Measurements from ENCODE around the gene C1orf74. TPM values are rescaled to one million over a fixed set of nuclear protein-coding genes. Genes with fewer than 3 reads are reported as not detected.
A peak's percentile ranks its signal among the peaks of the same experiment; 100 is the strongest.
"Not testable (repeated sequence)": the region's sequence is repeated elsewhere in the genome, so short reads cannot be mapped to it uniquely, and the experiment has no call there.

Gene C1orf74
- total RNA-seq, 2 donors from 2014 or later: 3.1 to 5.4 TPM

DNA sequence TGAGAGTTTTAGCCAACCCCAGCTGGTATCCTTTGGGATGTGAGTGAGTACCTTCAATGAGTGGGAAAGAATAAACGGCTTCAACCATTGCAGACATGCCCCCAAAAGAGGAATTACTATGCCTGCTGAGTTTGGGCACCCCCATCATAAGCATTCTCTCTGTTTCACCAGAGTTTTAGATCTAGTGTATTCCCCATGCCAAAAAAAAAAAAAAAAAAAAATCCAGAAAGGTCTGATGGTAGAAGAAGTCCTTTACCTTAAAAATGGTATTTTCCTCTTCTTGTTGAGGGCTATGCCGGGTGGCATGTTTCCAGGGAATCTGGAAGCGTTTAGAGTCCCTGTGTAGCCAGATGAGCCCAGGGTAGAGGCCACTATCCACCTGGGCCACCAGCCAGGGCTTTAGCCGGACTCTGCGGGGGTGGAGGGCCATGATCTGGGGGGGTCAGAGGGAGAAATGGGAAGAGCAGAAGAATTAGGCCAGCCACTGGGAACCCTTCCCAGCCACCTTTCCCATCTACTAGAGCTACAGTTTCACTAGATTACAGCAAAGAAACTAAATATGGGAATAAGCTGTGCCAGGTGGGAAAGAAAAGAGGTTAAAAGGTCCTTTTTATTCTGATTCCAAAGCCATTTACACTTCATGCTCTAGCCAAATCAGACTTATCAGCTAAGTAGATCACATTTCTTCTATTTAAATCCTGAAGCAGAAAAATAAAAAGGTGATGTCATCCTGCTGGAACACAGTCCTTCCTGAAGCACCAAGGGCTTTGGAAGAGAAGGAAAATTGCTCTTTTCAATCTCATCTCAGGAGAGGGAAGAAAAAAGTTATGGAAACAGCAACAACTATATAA lies 16.9 kb upstream of the C1orf74 start:
- Mint-ChIP-seq H3K27ac (no peak overlapping the region), H3K4me3 (no peak overlapping the region), H3K27me3 (ENCODE audit: insufficient read depth) (peaks cover 2% of the 10 kb centered on the region), H3K4me1 (peaks cover 33% of the 10 kb centered on the region), H3K36me3 (ENCODE audit: low read depth) (peaks cover 10% of the 10 kb centered on the region), H3K9me3 (no peaks in the 10 kb centered on the region)
- WGBS, 2 experiments (ENCODE audit: insufficient coverage in 1 of 2, insufficient read length in 1 of 2): 78 to 94% methylated on average over 3 to 5 of the region's 5 CpGs
- TF ChIP-seq, protein P1, sequence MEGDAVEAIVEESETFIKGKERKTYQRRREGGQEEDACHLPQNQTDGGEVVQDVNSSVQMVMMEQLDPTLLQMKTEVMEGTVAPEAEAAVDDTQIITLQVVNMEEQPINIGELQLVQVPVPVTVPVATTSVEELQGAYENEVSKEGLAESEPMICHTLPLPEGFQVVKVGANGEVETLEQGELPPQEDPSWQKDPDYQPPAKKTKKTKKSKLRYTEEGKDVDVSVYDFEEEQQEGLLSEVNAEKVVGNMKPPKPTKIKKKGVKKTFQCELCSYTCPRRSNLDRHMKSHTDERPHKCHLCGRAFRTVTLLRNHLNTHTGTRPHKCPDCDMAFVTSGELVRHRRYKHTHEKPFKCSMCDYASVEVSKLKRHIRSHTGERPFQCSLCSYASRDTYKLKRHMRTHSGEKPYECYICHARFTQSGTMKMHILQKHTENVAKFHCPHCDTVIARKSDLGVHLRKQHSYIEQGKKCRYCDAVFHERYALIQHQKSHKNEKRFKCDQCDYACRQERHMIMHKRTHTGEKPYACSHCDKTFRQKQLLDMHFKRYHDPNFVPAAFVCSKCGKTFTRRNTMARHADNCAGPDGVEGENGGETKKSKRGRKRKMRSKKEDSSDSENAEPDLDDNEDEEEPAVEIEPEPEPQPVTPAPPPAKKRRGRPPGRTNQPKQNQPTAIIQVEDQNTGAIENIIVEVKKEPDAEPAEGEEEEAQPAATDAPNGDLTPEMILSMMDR (conservative IDR thresholded peaks at IDR 0.05): no peak
- no peaks in the 10 kb centered on the region for H3K36me3 ChIP-seq (ENCODE audit: control insufficient read depth, insufficient read depth, low read length)
- no peaks in the 10 kb centered on the region for H3K9me3 ChIP-seq (ENCODE audit: control insufficient read depth, low read length)
- peaks cover 2% of the 10 kb centered on the region for H3K4me1 ChIP-seq (ENCODE audit: control insufficient read depth, insufficient read depth, low read length)
- H3K27ac ChIP-seq (ENCODE audit: low read depth, low read length): no peak overlapping the region
- no peak overlapping the region for H3K4me3 ChIP-seq (ENCODE audit: low read length)
- DNase-seq: no peak
- H3K9ac ChIP-seq (ENCODE audit: extremely low read depth, low read length, poor library complexity, severe bottlenecking): no peak overlapping the region
- peaks cover 43% of the 10 kb centered on the region for H3K27me3 ChIP-seq (ENCODE audit: control insufficient read depth, insufficient read depth, low read length, poor library complexity, severe bottlenecking)

DNA sequence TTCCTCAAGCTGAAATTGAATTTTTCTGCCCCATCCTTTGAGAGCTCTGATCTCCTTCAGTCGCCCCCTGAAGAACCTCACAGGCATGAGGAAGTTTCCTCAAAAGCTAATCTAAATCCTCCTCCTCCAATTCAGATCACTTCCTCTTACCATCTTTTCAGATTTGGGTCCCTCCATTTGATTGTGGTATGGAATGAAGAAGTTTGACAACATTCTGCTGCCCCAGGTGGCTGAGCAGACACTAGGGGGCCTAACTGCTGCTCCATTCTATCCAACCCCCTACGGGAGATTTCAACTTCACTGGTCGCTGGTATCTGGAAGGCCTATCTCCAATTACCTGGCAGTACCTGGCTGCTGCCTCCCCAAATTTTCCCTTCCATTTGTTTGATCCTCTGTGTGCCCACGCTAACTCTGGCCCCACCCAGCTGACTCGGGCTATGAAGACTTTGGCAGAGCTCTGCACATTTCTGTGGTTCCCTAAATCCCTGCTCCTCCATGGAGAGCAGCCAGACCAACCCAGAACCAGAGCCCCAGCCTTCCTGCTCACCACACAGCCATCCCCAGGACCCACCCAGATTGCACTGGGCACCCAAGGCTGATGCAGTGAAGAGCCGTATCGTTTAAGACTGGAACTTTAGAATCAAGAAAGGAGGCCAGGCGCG lies 13.8 kb upstream of the C1orf74 start:
- H3K36me3 Mint-ChIP-seq (ENCODE audit: low read depth): peaks cover 34% of the 10 kb centered on the region
- no peak overlapping the region for H3K27ac Mint-ChIP-seq
- no peak overlapping the region for H3K4me3 Mint-ChIP-seq
- H3K9me3 Mint-ChIP-seq: no peaks in the 10 kb centered on the region
- no peak overlapping the region for H3K9ac ChIP-seq (ENCODE audit: extremely low read depth, low read length, poor library complexity, severe bottlenecking)
- no peak overlapping the region for H3K4me3 ChIP-seq (ENCODE audit: low read length)
- H3K4me1 ChIP-seq (ENCODE audit: control insufficient read depth, insufficient read depth, low read length): peaks cover 3% of the 10 kb centered on the region
- no peaks in the 10 kb centered on the region for H3K36me3 ChIP-seq (ENCODE audit: control insufficient read depth, insufficient read depth, low read length)
- no peak overlapping the region for H3K27ac ChIP-seq (ENCODE audit: low read depth, low read length)
- H3K27me3 ChIP-seq (ENCODE audit: control insufficient read depth, insufficient read depth, low read length, poor library complexity, severe bottlenecking): peaks cover 32% of the 10 kb centered on the region
- TF ChIP-seq, protein P1 (conservative IDR thresholded peaks at IDR 0.05): peak; percentile 76
- WGBS, 2 experiments (ENCODE audit: insufficient coverage in 1 of 2, insufficient read length in 1 of 2): 85 to 97% methylated on average over 5 to 9 of the region's 9 CpGs
- H3K27me3 Mint-ChIP-seq (ENCODE audit: insufficient read depth): no peaks in the 10 kb centered on the region
- no peaks in the 10 kb centered on the region for H3K9me3 ChIP-seq (ENCODE audit: control insufficient read depth, low read length)
- peak; percentile 74 for DNase-seq
- peaks cover 19% of the 10 kb centered on the region for H3K4me1 Mint-ChIP-seq

DNA sequence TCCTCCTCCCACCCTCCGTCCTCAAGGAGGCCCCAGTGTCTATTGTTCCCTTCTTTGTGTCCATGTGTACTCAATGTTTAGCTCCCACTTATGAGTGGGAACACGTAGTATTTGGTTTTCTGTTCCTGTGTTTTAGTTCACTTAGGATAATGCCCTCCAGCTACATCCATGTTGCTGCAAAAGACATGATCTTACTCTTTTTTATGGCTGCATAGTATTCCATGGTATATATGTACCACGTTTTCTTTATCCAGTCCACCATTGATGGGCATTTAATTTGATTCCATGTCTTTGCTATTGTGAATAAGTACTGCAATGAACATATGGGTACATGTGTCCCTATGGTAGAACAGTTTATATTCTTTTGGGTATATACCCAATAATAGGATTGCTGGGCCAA lies 9.4 kb upstream of the C1orf74 start:
- H3K4me1 ChIP-seq (ENCODE audit: control insufficient read depth, insufficient read depth, low read length); H3K4me3 Mint-ChIP-seq; H3K9me3 Mint-ChIP-seq; H3K27ac Mint-ChIP-seq; H3K27ac ChIP-seq (ENCODE audit: low read depth, low read length); H3K4me3 ChIP-seq (ENCODE audit: low read length); DNase-seq; H3K9ac ChIP-seq (ENCODE audit: extremely low read depth, low read length, poor library complexity, severe bottlenecking); H3K9me3 ChIP-seq (ENCODE audit: control insufficient read depth, low read length); H3K36me3 ChIP-seq (ENCODE audit: control insufficient read depth, insufficient read depth, low read length); H3K27me3 Mint-ChIP-seq (ENCODE audit: insufficient read depth): not testable (repeated sequence)
- peaks cover 10% of the 10 kb centered on the region for H3K4me1 Mint-ChIP-seq
- WGBS, 2 experiments (ENCODE audit: insufficient coverage in 1 of 2, insufficient read length in 1 of 2): 73 to 95% methylated on average over 2 to 3 of the region's 3 CpGs
- H3K36me3 Mint-ChIP-seq (ENCODE audit: low read depth): peaks cover 59% of the 10 kb centered on the region
- peaks cover 57% of the 10 kb centered on the region for H3K27me3 ChIP-seq (ENCODE audit: control insufficient read depth, insufficient read depth, low read length, poor library complexity, severe bottlenecking)
